Measurements from ENCODE around the gene NF1.

- TF ChIP-seq CTCF (IDR thresholded peaks at IDR 0.05) (no peak), CHD2 (IDR thresholded peaks at IDR 0.05; ENCODE audit: low read length, partially characterized antibody) (no peak), POLR2AphosphoS2 (conservative IDR thresholded peaks at IDR 0.05; ENCODE audit: low read length) (no peak), RAD21 (conservative IDR thresholded peaks at IDR 0.05 in 1 of 2, IDR thresholded peaks at IDR 0.05 in 1 of 2) (no peak), ELK1 (IDR thresholded peaks at IDR 0.05; ENCODE audit: low read depth, low read length) (no peak), MAZ (IDR thresholded peaks at IDR 0.05; ENCODE audit: borderline replicate concordance, low read depth, low read length) (no peak), CEBPB (IDR thresholded peaks at IDR 0.05) (no peak), REST (IDR thresholded peaks at IDR 0.05) (no peak), EP300 (IDR thresholded peaks at IDR 0.05) (no peak), E2F6 (IDR thresholded peaks at IDR 0.05; ENCODE audit: borderline replicate concordance, low read depth) (no peak), MAFK (IDR thresholded peaks at IDR 0.05; ENCODE audit: partially characterized antibody) (no peak), POLR2A (IDR thresholded peaks at IDR 0.05; ENCODE audit: low read length) (no peak), KDM5A (IDR thresholded peaks at IDR 0.05) (no peak), ZFP36 (IDR thresholded peaks at IDR 0.05; ENCODE audit: borderline replicate concordance, partially characterized antibody) (no peak)
Measured at GRCh38 chr17:31405890-31406371, 311.2 kb downstream of the NF1 start.
